HepG2 (cell line): Measurements from ENCODE around the gene DDI2. TPM values are rescaled to one million over a fixed set of nuclear protein-coding genes. Genes with fewer than 3 reads are reported as not detected.

ENCODE experiments used
- ATAC-seq: fragments of 200-7000 bp; cut with Tn5 transposase; 3 replicates; pipeline ENCODE4 v1.9.1; 2020; ENCODE audit warnings: mild to moderate bottlenecking, moderate library complexity
- BruUV-seq: library from RNA; stranded (reverse); fragments of 400-500 nt; replicated peaks from 2 replicates; lab custom pipeline; 2021; lab: Mats Ljungman, UMichigan
- CTCF ChIA-PET: fragments of 300-600 bp; formaldehyde crosslinking; extraction: SDS; loops from one replicate; lab custom pipeline; 2021; ENCODE audit warnings: low total read pairs, inconsistent platforms, low intra/inter-chr PET ratio; lab: Yijun Ruan, JAX
- POLR2A ChIA-PET: fragments of 350-600 bp; sonication (Branson Sonifier 250); formaldehyde crosslinking; loops from one replicate; lab custom pipeline; 2020; ENCODE audit warnings: antibody characterized with exemption, inconsistent platforms; lab: Yijun Ruan, JAX
- DNase-seq: peaks from one replicate; pipeline ENCODE4 v3.0.0-alpha.2; 2015; ENCODE audit warnings: low spot score
- FAIRE-seq: peaks from 3 replicates; lab custom pipeline; 2011; peaks lifted over from hg19 to GRCh38; lab: Jason Lieb, UNC
- H2AFZ ChIP-seq: one replicate; pipeline ENCODE4 v1.6.1; 2011; ENCODE audit warnings: low read length, inconsistent platforms
- H3K27ac ChIP-seq: fragments of 300-600 bp; 3 replicates; pipeline ENCODE4 v1.8.0; 2011; ENCODE audit warnings: mixed run types, mild to moderate bottlenecking, mixed read lengths, low read length, inconsistent platforms; ENCODE audit not compliant: insufficient read depth; ENCODE audit errors: extremely low read length
- H3K27me3 ChIP-seq, 2 experiments: fragments of 200-600 bp in 1 of 2; 2 replicates in 1 of 2; 3 replicates in 1 of 2; pipeline versions ENCODE4 v1.6.0 to v1.8.0; 2011; ENCODE audit warnings: low read length in 2 of 2, mild to moderate bottlenecking in 2 of 2, moderate library complexity in 2 of 2, inconsistent platforms in 1 of 2; ENCODE audit not compliant: insufficient read depth in 2 of 2, control insufficient read depth in 1 of 2
- H3K36me3 ChIP-seq, 2 experiments: fragments of 200-600 bp in 1 of 2; replicated peaks in 1 of 2; 2 replicates in 1 of 2; 3 replicates in 1 of 2; pipeline versions ENCODE4 v1.5.1 to v1.8.0; 2011; ENCODE audit warnings: low read length in 2 of 2, inconsistent platforms in 1 of 2; ENCODE audit not compliant: insufficient read depth in 2 of 2, control insufficient read depth in 1 of 2
- H3K4me1 ChIP-seq: 2 replicates; pipeline ENCODE4 v1.5.1; 2012; ENCODE audit warnings: low read length, inconsistent platforms; ENCODE audit not compliant: insufficient read depth
- H3K4me2 ChIP-seq: 2 replicates; pipeline ENCODE4 v1.6.0; 2011; ENCODE audit warnings: low read depth, low read length, inconsistent platforms
- H3K4me3 ChIP-seq, 3 experiments: fragments of 200-600 bp in 1 of 3; sonication (generic), shearing (Covaris generic) in 1 of 3; replicated peaks in 1 of 3; 2 replicates each; pipeline ENCODE4 v1.5.1; 2011 to 2016; ENCODE audit warnings: low read length in 3 of 3, inconsistent platforms in 2 of 3, low read depth in 2 of 3, mild to moderate bottlenecking in 2 of 3, control low read depth in 1 of 3, mixed read lengths in 1 of 3; ENCODE audit not compliant: insufficient read depth in 1 of 3
- H3K79me2 ChIP-seq: one replicate; pipeline ENCODE4 v1.6.1; 2011; ENCODE audit warnings: low read length, inconsistent platforms; ENCODE audit not compliant: insufficient read depth
- H3K9ac ChIP-seq: 2 replicates; pipeline ENCODE4 v1.6.0; 2011; ENCODE audit warnings: mild to moderate bottlenecking, low read depth, low read length, inconsistent platforms; ENCODE audit not compliant: insufficient read depth
- H3K9me3 ChIP-seq: 2 replicates; pipeline ENCODE4 v1.5.1; 2012; ENCODE audit warnings: mild to moderate bottlenecking, low read length
- H4K20me1 ChIP-seq: 2 replicates; pipeline ENCODE4 v1.6.0; 2011; ENCODE audit warnings: inconsistent platforms, mild to moderate bottlenecking, low read length, moderate library complexity; ENCODE audit not compliant: insufficient read depth
- ARNT2 ChIP-seq: sonication (generic); formaldehyde crosslinking; IDR thresholded peaks from 2 replicates; pipeline ENCODE4 v1.8.0; 2022; ENCODE audit warnings: mild to moderate bottlenecking, low read depth, missing genetic modification reagents, moderate library complexity
- FOSL1 ChIP-seq: sonication (generic); formaldehyde crosslinking; IDR thresholded peaks from 2 replicates; pipeline ENCODE4 v1.9.0; 2021; ENCODE audit warnings: missing genetic modification reagents, borderline replicate concordance
- JUN ChIP-seq: sonication (generic); formaldehyde crosslinking; IDR thresholded peaks from 2 replicates; pipeline ENCODE4 v1.4.0; 2020; ENCODE audit warnings: mild to moderate bottlenecking, missing genetic modification reagents
- MIER3 ChIP-seq: IDR thresholded peaks from 2 replicates; pipeline ENCODE4 v1.6.1; 2016; ENCODE audit warnings: missing compliant biosample characterization, borderline replicate concordance
- MIXL1 ChIP-seq: IDR thresholded peaks from 2 replicates; pipeline ENCODE4 v1.6.1; 2016
- RBAK ChIP-seq: sonication (generic); formaldehyde crosslinking; IDR thresholded peaks from 2 replicates; pipeline ENCODE4 v1.5.1; 2020; ENCODE audit warnings: mild to moderate bottlenecking, missing genetic modification reagents
- ZBTB25 ChIP-seq: IDR thresholded peaks from 2 replicates; pipeline ENCODE4 v1.6.1; 2018; ENCODE audit warnings: missing genetic modification reagents
- ZNF18 ChIP-seq: sonication (generic); formaldehyde crosslinking; IDR thresholded peaks from 2 replicates; pipeline ENCODE4 v1.8.0; 2022; ENCODE audit warnings: mild to moderate bottlenecking, missing genetic modification reagents; ENCODE audit not compliant: insufficient replicate concordance
- ZNF263 ChIP-seq: sonication (generic); formaldehyde crosslinking; IDR thresholded peaks from 2 replicates; pipeline ENCODE4 v1.4.0; 2020; ENCODE audit warnings: missing genetic modification reagents
- ZNF576 ChIP-seq: sonication (generic); formaldehyde crosslinking; IDR thresholded peaks from 2 replicates; pipeline ENCODE4 v1.4.0; 2020; ENCODE audit warnings: mild to moderate bottlenecking, missing genetic modification reagents
- ZNF687 ChIP-seq: sonication (generic); formaldehyde crosslinking; IDR thresholded peaks from 2 replicates; pipeline ENCODE4 v1.5.1; 2020; ENCODE audit warnings: mild to moderate bottlenecking, missing genetic modification reagents, moderate library complexity
- WGBS: methylation state at CpG from one replicate; pipeline ENCODE4 v1.1.6; 2017; ENCODE audit warnings: low lambda C conversion rate; 5-methylcytosine and 5-hydroxymethylcytosine counted together
- in situ Hi-C: cut with HindIII; loops from 2 replicates; pipeline ENCODE4 v1.10.0; 2017; ENCODE audit warnings: low pct_unique_long_range_greater_than_20kb; ENCODE audit not compliant: extremely low pct_ligation_motif_present
- intact Hi-C: fragments of 100-400 bp; cut with micrococcal nuclease; formaldehyde crosslinking; loops from one replicate; pipeline ENCODE4 v1.10.0; 2022; ENCODE audit not compliant: unreplicated experiment
- polyA plus RNA-seq, 8 experiments: library from polyadenylated mRNA; depleted of rRNA in 3 of 8; stranded (reverse) in 7 of 8; unstranded in 1 of 8; fragments of >200 nt; fragmentation: Illumina TruSeq in 4 of 8; extraction: Trizol in 4 of 8; gene quantifications; 2 replicates each; pipeline versions ENCODE4 v1.2.1 to v1.2.3, GENCODE V29; 2011 to 2016; ENCODE audit warnings: low read depth in 4 of 8, missing spikeins in 1 of 8, mixed read lengths in 1 of 8; ENCODE audit not compliant: insufficient read depth in 1 of 8
- total RNA-seq, 5 experiments: library from RNA; depleted of rRNA; stranded (reverse); fragments of >200 nt; fragmentation: Illumina TruSeq; extraction: Trizol; gene quantifications; 2 replicates each; pipeline ENCODE4 v1.2.3, GENCODE V29; 2016; ENCODE audit warnings: low read depth in 1 of 5

The DDI2 gene
- total and polyA plus RNA-seq, 2 of the 13 experiments (the other 11 are each of a cell fraction or from before 2014, with no cell fraction given): 8.5 to 25.7 TPM

GRCh38 chr1:15624133-15624714 lies 7.0 kb downstream of the DDI2 start (continued):
- TF ChIP-seq ZBTB25 (CRISPR knock-in tag): no peak
- TF ChIP-seq ZNF576: no peak
- no peak for TF ChIP-seq MIER3
- TF ChIP-seq ZNF18: no peak
- no peak for TF ChIP-seq JUN
- TF ChIP-seq RBAK (CRISPR knock-in tag): no peak
- TF ChIP-seq ZNF263 (CRISPR knock-in tag): no peak
- TF ChIP-seq ARNT2 (CRISPR knock-in tag): no peak

- 80% methylated on average over 13 of the region's 13 CpGs for WGBS
- Histone ChIP-seq H3K4me1 (peaks cover 68% of the 10 kb centered on the region), H3K27ac (no peak overlapping the region), H3K9me3 (no peaks in the 10 kb centered on the region), H2AFZ (no peak overlapping the region), H3K4me3 (no peak overlapping the region; a peak in 1 of 6 replicates)
- ATAC-seq: no peak
- intact Hi-C loops: loop anchor here (5.0 to 10.0 kb wide), 2 partner anchors 43 to 60 kb away; partner anchors contain the start of gene PLEKHM2
- TF ChIP-seq MIXL1 (CRISPR knock-in tag): no peak
- TF ChIP-seq FOSL1 (CRISPR knock-in tag): no peak
- peak; percentile 14; the same call in 1 of the 2 replicates for TF ChIP-seq ZNF687 (CRISPR knock-in tag)
- TF ChIP-seq, all 625 proteins: peak for 1
- ChIA-PET CTCF (no interaction called here), POLR2A (no interaction called here)
- peaks cover 89% of the 10 kb centered on the region for H4K20me1 ChIP-seq
- FAIRE-seq: no peak
- no peaks in the 10 kb centered on the region for H3K27me3 ChIP-seq
- H3K9ac ChIP-seq: no peak overlapping the region
- peak overlapping the region; percentile 13; the same call in 1 of the 2 replicates for H3K4me2 ChIP-seq
- in situ Hi-C loops: no loop called here
- H3K36me3 ChIP-seq: peaks cover 12 to 50% of the 10 kb centered on the region in 2 experiments
- no peak for DNase-seq
- no TSS peak for BruUV-seq
- H3K79me2 ChIP-seq: peaks cover 87% of the 10 kb centered on the region
Observed at GRCh38 chr1:15625056-15625917, 8.0 kb downstream of the DDI2 start.
